HG03108 (cell line): ENCODE results near the gene WNT4.

Source experiments
- ATAC-seq: cut with Tn5 transposase; IDR thresholded peaks from one replicate; pipeline ENCODE4 v1.9.1; 2021; ENCODE audit warnings: moderate library complexity; ENCODE audit not compliant: unreplicated experiment

The WNT4 gene

GRCh38 chr1:22089134-22089571, 53.7 kb downstream of the WNT4 start:
- ATAC-seq, result no peak

DNA sequence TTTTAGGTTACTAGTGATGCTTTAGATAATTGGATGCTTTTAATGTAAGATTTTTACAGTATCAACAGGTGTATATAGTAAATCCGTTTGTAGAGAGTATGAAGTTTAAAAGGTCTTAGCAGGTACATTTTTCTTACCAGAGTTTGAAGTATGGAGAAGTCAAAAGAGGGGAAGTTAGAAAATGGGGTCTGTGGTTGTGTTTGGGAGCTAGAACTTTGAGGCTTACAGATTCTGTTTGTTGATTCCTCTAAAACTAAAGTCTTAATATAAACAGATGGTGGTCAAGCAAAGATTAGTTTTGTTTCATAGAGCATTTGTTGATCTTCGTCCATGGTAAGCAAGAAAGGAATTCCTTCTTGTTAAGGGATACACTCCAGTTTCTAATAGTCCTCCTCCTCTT, 54.6 kb downstream of the WNT4 start:
- no peak for ATAC-seq

- ATAC-seq, result no peak
Observed at GRCh38 chr1:22080191-22080590, 62.7 kb downstream of the WNT4 start.

- no peak for ATAC-seq
Observed at GRCh38 chr1:22078133-22078532, 64.8 kb downstream of the WNT4 start.

- no peak for ATAC-seq
Observed at GRCh38 chr1:22077728-22078127, 65.2 kb downstream of the WNT4 start.

DNA sequence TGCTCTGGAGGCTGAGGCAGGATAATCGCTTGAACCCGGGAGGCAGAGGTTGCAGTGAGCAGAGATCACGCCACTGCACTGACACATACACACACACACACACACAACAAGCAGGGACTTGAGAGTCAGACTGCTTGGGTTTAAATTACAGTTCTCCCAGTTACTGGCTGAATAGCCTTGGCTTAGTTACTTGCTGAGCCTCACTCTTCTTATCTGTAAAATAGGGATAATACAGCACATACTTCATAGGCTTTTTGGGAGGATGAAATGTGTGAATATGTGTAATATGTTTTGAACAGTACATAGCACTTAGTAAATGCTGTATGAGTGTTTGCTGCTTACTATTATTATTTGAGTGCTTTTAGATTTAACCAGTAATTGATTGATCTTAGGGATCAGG, 66.6 kb downstream of the WNT4 start:
- ATAC-seq, result no peak

GRCh38 chr1:22075718-22076117, 67.2 kb downstream of the WNT4 start:
- ATAC-seq, result no peak

- peak; percentile 46 for ATAC-seq
Observed at GRCh38 chr1:22074803-22075202, 68.1 kb downstream of the WNT4 start.

DNA sequence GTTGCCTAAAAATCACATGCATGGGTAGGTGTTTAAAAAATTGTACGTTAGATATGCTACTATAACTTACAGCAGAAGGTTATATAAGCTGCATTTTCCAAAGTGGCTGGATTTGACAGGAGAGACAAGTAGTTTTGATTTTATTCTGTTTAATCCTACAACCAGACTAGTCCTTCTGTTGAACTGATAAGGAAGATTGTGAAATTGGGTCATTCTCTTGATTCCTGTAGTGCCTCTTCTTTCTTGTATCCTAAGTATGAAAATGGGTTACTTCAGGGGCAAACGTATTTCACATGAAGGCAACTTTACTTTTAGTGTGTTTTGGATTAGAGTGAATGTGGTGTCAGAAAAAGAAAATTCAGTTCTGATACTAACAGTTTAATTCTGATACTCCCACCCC, 71.4 kb downstream of the WNT4 start:
- ATAC-seq, result no peak
